Measurements from ENCODE around the gene HSPE1.
A peak's percentile ranks its signal among the peaks of the same experiment; 100 is the strongest.

Gene HSPE1

GRCh38 chr2:197517150-197517549 is 17.0 kb downstream of the HSPE1 start:
- no peak for TF ChIP-seq EZH2 (IDR thresholded peaks at IDR 0.05; ENCODE audit: borderline replicate concordance, low read depth, low read length, severe bottlenecking)
- TF ChIP-seq, protein P1, sequence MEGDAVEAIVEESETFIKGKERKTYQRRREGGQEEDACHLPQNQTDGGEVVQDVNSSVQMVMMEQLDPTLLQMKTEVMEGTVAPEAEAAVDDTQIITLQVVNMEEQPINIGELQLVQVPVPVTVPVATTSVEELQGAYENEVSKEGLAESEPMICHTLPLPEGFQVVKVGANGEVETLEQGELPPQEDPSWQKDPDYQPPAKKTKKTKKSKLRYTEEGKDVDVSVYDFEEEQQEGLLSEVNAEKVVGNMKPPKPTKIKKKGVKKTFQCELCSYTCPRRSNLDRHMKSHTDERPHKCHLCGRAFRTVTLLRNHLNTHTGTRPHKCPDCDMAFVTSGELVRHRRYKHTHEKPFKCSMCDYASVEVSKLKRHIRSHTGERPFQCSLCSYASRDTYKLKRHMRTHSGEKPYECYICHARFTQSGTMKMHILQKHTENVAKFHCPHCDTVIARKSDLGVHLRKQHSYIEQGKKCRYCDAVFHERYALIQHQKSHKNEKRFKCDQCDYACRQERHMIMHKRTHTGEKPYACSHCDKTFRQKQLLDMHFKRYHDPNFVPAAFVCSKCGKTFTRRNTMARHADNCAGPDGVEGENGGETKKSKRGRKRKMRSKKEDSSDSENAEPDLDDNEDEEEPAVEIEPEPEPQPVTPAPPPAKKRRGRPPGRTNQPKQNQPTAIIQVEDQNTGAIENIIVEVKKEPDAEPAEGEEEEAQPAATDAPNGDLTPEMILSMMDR (IDR thresholded peaks at IDR 0.05; ENCODE audit: borderline replicate concordance, extremely low read depth, low read length, poor library complexity, severe bottlenecking) = no peak
- Histone ChIP-seq H3K4me3 (ENCODE audit: low read depth in 1 of 2, low read length in 2 of 2) (peak overlapping the region; percentile 65 to 70), H3K4me1 (ENCODE audit: insufficient read depth, low read length) (peaks cover 37% of the 10 kb centered on the region), H3K27ac (ENCODE audit: low read length) (peak overlapping the region; percentile 89; the same call in 1 of the 2 replicates), H4K20me1 (ENCODE audit: insufficient read depth, low read length) (no peaks in the 10 kb centered on the region; the same call in 1 of the 2 replicates), H3K4me2 (ENCODE audit: insufficient read depth, low read length) (peak overlapping the region; percentile 68), H2AFZ (ENCODE audit: low read depth, low read length) (no peak overlapping the region), H3K27me3 (ENCODE audit: insufficient read depth, low read length, poor library complexity) (no peaks in the 10 kb centered on the region), H3K9ac (ENCODE audit: low read depth, low read length) (peak overlapping the region; percentile 80), H3K79me2 (ENCODE audit: insufficient read depth, low read length) (peaks cover 72% of the 10 kb centered on the region), H3K9me3 (ENCODE audit: insufficient read depth, low read length, severe bottlenecking) (no peaks in the 10 kb centered on the region), H3K36me3 (ENCODE audit: insufficient read depth, low read length) (peaks cover 7% of the 10 kb centered on the region; the same call in 1 of the 2 replicates)
- no peak for DNase-seq
- ATAC-seq (ENCODE audit: insufficient read depth, low read depth) = no peak

- no peaks in the 10 kb centered on the region for H3K9me3 ChIP-seq (ENCODE audit: insufficient read depth, low read length, severe bottlenecking)
- H3K27me3 ChIP-seq (ENCODE audit: insufficient read depth, low read length, poor library complexity) = no peaks in the 10 kb centered on the region
- no peak overlapping the region for H3K9ac ChIP-seq (ENCODE audit: low read depth, low read length)
- no peaks in the 10 kb centered on the region for H3K4me1 ChIP-seq (ENCODE audit: insufficient read depth, low read length)
- H3K36me3 ChIP-seq (ENCODE audit: insufficient read depth, low read length) = peaks cover 79% of the 10 kb centered on the region
- ATAC-seq (ENCODE audit: insufficient read depth, low read depth) (no peak), DNase-seq (no peak)
- no peak overlapping the region for H3K27ac ChIP-seq (ENCODE audit: low read length)
- peaks cover 79% of the 10 kb centered on the region for H3K79me2 ChIP-seq (ENCODE audit: insufficient read depth, low read length)
- no peaks in the 10 kb centered on the region for H4K20me1 ChIP-seq (ENCODE audit: insufficient read depth, low read length)
- H3K4me3 ChIP-seq (ENCODE audit: low read depth in 1 of 2, low read length in 2 of 2) = no peak overlapping the region
- no peak overlapping the region for H3K4me2 ChIP-seq (ENCODE audit: insufficient read depth, low read length)
- no peak overlapping the region for H2AFZ ChIP-seq (ENCODE audit: low read depth, low read length)
- TF ChIP-seq EZH2 (IDR thresholded peaks at IDR 0.05; ENCODE audit: borderline replicate concordance, low read depth, low read length, severe bottlenecking) = no peak
- TF ChIP-seq, protein P1 (IDR thresholded peaks at IDR 0.05; ENCODE audit: borderline replicate concordance, extremely low read depth, low read length, poor library complexity, severe bottlenecking) = no peak
These were observed 38.2 kb downstream of the HSPE1 start for GRCh38 chr2:197538412-197538811.

GRCh38 chr2:197539734-197540133 is 39.6 kb downstream of the HSPE1 start:
- Histone ChIP-seq H3K27me3 (ENCODE audit: insufficient read depth, low read length, poor library complexity) (no peaks in the 10 kb centered on the region), H3K9me3 (ENCODE audit: insufficient read depth, low read length, severe bottlenecking) (no peaks in the 10 kb centered on the region), H3K4me2 (ENCODE audit: insufficient read depth, low read length) (no peak overlapping the region), H3K9ac (ENCODE audit: low read depth, low read length) (no peak overlapping the region), H3K4me1 (ENCODE audit: insufficient read depth, low read length) (no peaks in the 10 kb centered on the region), H2AFZ (ENCODE audit: low read depth, low read length) (no peak overlapping the region), H4K20me1 (ENCODE audit: insufficient read depth, low read length) (no peaks in the 10 kb centered on the region), H3K79me2 (ENCODE audit: insufficient read depth, low read length) (peaks cover 73% of the 10 kb centered on the region), H3K36me3 (ENCODE audit: insufficient read depth, low read length) (peaks cover 89% of the 10 kb centered on the region), H3K4me3 (ENCODE audit: low read depth in 1 of 2, low read length in 2 of 2) (no peak overlapping the region), H3K27ac (ENCODE audit: low read length) (no peak overlapping the region)
- ATAC-seq (ENCODE audit: insufficient read depth, low read depth) (no peak), DNase-seq (no peak)
- no peak for TF ChIP-seq EZH2 (IDR thresholded peaks at IDR 0.05; ENCODE audit: borderline replicate concordance, low read depth, low read length, severe bottlenecking)
- TF ChIP-seq, protein P1 (IDR thresholded peaks at IDR 0.05; ENCODE audit: borderline replicate concordance, extremely low read depth, low read length, poor library complexity, severe bottlenecking) = no peak

DNA sequence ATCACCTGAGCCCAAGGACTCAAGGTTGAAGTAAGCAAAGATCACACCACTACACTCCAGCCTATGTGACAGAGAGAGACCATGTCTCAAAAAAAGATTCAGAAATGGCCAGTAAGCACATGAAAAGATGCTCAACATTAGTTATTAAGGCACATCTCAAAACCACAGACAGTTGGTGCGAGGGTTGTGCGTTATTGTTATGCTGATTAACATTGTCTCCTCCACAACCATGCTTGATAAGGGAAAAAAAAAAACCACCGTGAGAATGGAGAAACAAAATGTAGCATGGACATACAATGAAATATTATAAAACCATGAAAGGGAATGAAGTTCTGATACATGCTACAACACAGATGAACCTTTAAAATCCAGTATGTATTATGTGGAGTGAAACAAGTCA is 43.0 kb downstream of the HSPE1 start:
- Histone ChIP-seq H3K27ac (ENCODE audit: low read length) (no peak overlapping the region), H3K27me3 (ENCODE audit: insufficient read depth, low read length, poor library complexity) (no peaks in the 10 kb centered on the region), H3K79me2 (ENCODE audit: insufficient read depth, low read length) (peaks cover 67% of the 10 kb centered on the region), H3K36me3 (ENCODE audit: insufficient read depth, low read length) (peaks cover 80% of the 10 kb centered on the region), H3K9me3 (ENCODE audit: insufficient read depth, low read length, severe bottlenecking) (no peaks in the 10 kb centered on the region), H3K9ac (ENCODE audit: low read depth, low read length) (no peak overlapping the region), H2AFZ (ENCODE audit: low read depth, low read length) (no peak overlapping the region), H3K4me1 (ENCODE audit: insufficient read depth, low read length) (no peaks in the 10 kb centered on the region), H4K20me1 (ENCODE audit: insufficient read depth, low read length) (no peaks in the 10 kb centered on the region; the same call in 1 of the 2 replicates), H3K4me2 (ENCODE audit: insufficient read depth, low read length) (no peak overlapping the region), H3K4me3 (ENCODE audit: low read depth in 1 of 2, low read length in 2 of 2) (no peak overlapping the region)
- no peak for DNase-seq
- no peak for ATAC-seq (ENCODE audit: insufficient read depth, low read depth)
- TF ChIP-seq EZH2 (IDR thresholded peaks at IDR 0.05; ENCODE audit: borderline replicate concordance, low read depth, low read length, severe bottlenecking) = no peak
- TF ChIP-seq, protein P1 (IDR thresholded peaks at IDR 0.05; ENCODE audit: borderline replicate concordance, extremely low read depth, low read length, poor library complexity, severe bottlenecking) = no peak

All from DND-41 (cell line).